NCI-H187 treated with DMSO at 0.1 percent for 48 hours (cell line): ENCODE measurements around the gene KCNJ14.
"Not testable (repeated sequence)": the region's sequence is repeated elsewhere in the genome, so short reads cannot be mapped to it uniquely, and the experiment has no call there.

Experiments
- DNase-seq: peaks from one replicate; lab custom pipeline; 2025; lab: John Stamatoyannopoulos, UW

KCNJ14 gene

DNA sequence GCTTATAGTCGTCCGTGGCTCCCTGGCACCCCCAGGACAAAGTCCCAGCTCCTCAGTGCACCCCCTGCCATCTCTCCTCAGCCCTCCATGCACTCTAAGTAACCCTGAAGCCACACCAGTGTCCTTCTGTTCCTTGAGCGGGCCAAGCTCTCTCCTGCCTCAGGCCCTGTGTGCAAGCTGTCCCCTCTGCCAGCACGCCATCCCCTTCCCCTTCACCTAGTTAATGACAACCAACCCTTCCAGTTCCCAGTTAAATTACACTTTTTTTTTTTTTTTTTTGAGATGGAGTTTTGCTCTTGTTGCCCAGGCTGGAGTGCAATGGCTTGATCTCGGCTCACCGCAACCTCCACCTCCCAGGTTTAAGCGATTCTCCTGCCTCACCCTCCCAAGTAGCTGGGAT is 33.1 kb downstream of the KCNJ14 start:
- DNase-seq, result not testable (repeated sequence)

DNA sequence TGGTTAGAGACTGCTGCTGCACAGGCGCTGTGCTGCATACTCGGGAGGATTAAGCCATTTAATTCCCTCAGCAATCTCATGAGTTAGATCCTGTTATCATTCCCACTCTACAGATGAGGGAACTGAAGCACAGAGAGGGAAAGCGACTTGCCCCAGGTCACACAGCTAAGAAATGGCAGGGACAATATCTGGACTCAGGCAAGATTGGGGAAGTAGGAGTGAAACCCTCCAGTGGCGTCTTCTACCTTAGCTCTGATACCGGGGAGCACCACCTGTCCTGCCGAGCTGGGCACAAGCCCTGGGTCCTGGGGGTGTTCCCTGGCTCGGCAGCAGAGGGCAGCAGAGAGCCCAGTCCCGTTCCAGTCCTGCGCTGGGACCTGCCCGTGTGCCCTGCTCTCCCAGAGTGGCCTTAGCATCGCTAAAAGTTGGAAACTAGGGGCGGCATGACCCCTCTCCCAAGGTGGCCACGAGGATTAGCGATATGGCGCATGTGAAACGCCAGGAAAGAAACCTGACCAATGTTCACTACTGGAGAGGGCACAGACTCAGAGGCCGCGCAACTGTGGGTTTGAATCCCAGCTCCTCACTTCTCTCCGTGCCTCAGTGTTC is 34.3 kb downstream of the KCNJ14 start:
- DNase-seq, result no peak

DNA sequence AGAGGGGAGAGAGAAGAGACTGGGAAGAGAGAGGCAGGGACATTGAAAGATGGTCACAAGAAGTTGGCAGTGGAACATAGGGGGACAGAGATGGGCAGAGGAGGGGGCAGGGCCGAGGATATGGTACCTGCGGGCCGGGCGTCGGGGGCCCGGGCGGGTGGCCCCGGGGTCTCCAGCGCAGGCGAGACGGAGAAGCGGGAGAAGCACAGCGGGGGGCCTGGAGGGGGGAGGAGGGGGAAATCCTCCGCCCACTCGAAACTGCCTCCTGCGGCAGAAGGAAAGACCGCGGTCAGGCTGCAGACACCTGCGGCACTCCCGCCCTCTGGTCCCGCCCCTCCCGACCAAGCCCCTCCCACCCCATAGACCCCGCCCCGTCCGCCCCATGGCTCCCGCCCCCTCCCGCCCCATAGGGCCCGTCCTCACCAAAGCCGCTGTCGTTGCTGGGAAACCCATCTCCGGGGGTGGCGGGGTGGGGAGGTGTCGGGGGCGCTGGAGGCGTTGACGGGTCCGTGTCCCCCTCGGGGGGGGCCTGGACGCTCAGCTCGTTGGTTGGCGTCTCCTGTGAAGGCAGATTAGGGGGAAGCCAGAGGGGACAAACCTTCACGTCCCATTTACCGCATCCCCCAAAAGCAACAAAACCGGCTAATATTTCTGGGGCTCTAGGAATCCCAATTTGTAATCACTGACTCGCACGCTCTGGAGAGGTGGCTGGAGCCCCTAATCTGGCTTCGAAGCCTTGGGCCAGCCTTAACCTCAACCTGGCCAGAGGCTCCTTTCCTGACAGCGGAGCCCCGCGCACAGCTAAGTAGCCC is 35.8 kb downstream of the KCNJ14 start:
- no peak for DNase-seq

DNA sequence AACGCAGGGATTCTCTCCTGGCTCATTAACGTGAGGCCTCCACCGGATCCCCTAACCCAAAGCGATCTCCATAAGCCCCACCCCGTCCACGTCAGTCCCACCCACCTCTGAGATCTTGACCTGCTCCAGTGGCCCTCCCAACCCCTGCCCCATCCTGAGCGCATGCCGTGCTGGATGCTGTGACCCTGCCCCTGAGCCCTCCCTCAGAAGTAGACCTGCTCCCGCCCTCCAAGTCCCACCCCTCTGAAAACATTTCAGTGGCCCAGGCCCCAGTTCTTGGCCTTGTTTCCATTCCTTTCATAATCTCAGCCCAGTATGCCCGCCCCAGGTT is 36.4 kb downstream of the KCNJ14 start:
- no peak for DNase-seq

DNA sequence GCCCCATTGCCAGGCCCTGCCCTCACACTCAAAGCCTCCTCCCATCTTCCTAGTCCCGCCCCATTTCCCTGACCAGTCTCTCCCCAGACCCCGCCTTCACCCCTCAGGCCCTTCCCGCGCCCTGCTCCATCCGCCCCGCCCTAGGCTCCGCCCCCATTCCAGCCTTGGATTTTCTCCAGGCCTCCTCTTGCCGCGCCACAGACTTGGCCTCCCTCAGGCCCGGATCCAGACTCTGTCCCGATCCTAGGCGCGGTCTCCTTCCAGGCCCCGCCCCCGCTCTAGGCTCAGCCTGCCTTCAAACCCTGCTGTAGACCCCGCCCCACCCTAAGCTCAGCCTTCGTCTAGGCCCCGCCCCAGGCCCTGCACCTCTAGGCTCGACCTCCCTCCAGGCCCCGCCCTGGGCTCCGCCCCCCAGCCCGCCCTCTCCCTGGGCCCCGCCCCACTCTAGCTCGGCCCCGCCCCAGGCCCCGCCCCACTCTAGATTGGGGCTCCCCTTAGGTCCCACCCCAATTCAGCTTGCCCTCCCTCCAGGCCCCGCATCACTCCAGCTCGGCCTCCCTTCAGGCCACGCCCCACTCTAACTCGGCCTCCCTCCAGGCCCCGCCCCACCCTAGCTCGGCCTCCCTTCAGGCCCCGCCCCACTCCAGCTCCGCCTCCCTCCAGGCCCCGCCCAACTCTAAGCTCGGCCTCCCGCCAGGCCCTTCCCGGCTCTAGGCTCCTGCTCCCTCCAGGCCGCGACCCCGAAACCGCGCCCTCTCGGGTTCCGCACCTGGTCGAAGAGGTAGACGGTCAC is 37.7 kb downstream of the KCNJ14 start:
- peak; percentile 98 for DNase-seq

DNA sequence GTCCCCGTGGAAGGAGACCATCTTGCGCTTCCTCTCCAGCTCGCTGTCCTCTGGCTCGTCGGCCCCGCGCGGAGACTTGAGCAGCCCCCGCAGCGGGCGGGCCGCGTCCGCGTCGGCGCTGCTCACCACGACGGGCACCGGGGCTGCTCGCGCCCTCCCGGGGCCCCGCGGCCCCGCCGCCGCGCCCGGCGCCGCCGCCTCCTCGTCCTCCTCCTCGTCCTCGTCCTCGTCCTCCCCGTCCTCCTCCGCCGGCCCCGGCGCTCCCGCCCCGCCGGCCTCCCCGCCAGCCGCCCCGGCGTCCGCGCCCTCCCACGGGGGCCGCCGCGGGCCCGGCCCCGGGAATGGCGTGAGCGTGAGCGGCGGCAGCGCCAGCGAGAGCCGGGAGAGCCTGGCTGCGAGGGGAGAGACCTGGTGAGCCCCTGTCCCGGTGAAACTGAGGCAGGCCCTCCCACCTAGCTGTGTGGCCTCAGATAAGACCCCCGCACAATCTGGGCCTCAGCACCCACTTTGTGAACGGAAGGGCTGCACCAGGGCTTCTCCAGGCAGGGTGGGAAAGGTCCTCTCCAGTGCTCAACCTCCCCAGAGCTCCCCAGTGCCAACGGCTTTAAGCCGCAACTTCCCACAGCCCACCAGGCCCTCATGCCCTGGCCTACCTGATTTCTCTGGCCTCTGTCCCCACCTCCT is 38.5 kb downstream of the KCNJ14 start:
- no peak for DNase-seq

DNA sequence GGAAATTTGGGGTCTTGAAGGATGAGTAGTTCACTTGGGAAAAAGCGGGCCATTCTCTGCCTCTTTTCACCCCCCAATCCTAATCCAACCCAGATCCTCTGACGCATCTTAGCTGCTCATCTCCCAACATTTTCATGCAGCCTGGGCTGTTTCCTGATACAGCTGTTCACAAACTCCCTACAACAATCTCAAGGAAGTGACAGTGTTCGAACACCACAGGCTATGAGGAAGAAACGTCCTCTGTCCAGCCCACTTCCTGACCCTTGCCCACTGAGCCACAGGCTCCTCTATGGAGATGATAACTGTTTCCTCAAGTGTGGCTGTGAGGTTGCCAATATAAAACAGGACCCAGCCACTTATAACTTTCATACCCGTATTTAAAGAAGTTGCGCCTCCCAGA is 40.0 kb downstream of the KCNJ14 start:
- DNase-seq, result no peak

DNA sequence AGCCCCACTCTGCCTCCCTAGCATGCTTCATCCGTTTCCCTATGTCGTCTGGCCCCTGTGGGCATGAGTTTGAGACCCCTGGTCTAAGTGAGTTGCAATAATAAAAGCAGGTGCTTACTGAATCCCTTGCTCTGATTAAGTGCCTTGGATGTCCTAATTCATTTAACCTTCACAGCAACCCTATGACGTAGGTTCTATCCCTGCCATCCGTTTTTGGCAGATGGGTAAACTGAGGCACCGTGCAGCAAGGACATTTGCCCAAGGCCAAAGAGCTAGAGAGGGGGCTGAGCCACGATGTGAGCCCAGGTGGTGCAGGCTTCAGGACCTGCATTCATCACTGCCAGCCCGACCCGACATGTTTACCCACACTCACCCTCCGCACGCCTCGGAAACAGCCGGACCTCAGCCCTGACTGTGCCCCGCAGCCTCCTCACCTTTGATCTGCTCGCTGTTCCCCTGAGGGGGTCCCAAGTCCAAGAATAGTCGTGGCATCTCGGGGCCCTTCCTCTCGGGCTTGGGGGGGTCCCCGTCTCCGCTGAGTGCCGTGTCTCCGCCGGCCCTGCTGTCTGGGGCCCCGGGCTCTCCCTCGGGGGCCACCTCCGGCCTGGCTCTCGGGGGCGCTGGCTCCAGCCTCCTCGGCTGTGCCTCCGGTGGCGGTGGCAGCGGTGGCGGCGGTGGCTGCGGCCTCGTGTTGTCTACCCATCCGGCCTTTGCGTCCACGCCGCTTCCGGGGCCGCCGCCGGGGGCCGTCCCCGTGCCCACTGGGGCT is 41.8 kb downstream of the KCNJ14 start:
- no peak for DNase-seq

DNA sequence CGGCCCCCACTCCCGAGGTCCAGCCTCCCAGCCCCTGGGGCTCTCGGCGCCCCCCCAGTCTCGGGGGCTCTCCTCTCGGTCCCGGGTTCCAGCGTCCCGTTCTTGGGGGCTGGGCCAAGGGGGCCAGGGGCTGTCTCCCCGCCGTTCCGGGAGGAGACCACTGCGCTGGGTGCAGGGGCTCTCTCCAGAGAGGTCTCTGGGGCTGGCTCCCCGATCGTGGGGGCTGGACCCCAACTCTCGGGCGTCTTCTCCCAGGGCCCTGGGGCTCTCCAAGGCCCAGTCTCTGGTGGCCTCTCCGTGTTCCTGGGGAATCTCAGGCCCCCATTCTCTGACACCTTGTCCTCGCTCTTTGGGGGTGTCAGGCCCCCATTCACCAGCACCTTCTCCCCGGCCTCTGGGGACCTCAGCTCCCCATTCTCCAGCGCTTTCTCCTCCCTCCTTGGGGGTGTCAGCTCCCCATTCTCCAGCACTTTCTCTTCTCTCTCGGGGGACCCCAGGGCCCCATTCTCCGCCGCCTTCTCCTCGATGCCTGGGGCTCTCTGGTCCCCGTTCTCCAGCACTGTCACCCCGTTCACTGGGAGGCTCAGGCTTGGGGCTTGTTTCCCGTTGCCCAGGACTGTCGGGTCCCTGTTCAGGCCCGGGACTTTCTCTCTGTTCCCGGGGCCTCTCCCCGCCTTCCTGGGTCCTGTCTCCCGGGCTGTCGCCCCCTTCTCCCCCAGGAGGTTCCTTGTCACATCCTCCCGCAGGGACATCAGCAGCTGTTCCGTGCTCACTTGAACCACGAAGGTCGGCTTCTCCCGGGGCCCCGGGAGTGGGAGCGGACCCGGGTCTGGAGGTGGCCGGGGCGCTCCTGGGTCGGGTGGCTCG is 42.6 kb downstream of the KCNJ14 start:
- no peak for DNase-seq

DNA sequence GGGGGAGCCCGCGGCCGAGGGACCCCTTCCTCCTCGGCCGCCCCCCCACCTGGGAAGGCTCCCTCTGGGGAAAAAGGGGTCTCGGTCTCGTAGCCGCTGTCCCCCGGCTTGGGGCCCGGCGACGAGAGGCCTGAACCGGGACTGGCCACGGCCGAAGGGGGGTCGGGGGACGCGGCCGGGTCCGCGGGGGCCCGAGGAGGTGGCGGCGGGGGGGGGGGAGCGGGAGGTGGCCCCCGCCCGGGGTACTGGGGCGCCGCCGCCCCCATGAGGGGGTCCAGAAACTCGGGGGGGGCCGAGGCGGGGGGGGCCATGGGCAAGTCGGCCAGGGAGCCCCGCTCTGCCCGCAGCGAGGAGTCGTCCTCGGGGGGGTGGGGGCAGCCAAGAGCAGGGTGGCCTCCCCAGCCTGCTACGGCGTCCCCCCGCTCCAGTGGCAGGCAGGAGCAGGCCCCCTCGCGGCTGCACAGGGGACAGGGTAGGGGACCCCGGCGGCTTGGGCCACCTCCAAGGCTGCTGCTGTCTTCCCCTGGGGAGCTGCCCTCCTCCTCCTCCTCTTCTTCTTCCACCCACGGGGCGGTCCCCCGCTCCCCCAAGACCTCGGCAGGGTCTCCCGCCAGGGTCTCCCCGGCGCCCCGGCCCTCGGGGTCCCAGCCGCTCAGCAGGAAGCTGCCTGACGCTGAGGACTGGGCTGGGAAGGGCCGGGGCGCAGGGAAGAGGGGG is 43.4 kb downstream of the KCNJ14 start:
- DNase-seq, result no peak

DNA sequence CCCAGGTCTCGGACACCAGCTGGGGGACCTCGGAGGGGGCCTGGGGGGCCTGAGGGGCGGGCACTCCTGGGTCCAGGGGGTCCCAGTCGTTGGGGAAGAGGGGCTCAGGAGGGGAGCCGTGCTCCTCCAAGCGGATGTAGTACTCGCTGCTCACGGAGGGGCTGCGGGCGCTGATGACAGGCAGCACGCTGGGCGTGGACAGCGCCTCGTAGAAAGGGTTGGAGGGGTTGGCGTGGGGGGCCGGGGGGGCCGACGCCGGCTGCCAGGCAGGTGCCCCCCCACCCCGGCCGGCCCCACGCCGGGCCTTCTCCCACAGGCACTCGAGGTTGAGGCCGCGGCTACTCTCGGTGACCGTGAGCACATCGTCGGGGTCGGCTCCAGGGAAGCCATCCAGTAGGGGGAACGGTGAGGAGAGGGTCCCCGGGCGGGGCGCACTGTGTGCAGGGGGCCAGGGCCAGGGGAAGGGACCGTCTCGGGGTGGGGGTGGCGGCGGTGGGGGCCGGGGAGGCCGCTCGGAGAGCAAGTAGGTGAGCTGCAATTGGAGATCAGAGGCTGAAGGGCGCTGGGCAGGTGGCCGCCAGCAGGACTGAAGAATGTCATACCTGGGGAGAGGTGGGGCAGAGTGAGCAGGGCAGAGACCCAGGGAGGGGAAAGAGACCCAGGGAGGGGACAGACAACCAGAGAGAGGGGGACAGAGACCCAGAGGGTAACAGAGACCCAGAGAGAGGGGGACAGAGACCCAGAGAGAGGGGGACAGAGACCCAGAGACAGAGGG is 44.1 kb downstream of the KCNJ14 start:
- no peak for DNase-seq

DNA sequence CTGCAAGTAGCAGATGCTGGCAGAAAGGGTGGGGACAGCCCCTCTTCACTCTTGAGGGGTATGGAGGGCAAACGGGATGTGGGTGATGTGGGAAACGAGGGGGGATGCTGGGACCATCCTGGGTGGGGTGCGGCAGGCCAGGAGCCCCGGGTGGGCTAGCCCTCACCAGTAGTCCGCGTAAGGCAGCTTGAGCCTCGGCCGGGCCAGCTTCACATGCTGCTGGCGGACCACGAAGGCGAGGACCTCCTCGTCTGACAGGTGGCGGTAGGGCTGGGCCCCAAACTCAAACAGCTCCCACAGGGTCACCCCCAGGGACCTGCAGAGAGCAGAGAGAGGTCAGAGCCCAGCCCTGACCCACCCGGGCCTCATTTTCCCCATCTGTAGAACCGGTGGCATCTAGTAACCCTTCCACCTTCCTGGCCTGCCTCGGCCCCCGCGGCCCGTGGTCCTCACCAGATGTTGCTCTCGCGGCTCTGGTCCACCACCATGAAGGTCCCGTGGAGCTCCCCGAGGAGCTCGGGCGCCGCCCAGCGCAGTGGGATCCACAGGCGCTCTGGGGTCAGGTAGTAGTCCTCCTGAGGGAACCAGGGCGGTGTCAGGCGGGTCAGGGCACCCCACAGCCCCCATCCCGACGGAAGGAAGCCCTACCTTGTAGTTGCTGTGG is 45.6 kb downstream of the KCNJ14 start:
- DNase-seq, result no peak

DNA sequence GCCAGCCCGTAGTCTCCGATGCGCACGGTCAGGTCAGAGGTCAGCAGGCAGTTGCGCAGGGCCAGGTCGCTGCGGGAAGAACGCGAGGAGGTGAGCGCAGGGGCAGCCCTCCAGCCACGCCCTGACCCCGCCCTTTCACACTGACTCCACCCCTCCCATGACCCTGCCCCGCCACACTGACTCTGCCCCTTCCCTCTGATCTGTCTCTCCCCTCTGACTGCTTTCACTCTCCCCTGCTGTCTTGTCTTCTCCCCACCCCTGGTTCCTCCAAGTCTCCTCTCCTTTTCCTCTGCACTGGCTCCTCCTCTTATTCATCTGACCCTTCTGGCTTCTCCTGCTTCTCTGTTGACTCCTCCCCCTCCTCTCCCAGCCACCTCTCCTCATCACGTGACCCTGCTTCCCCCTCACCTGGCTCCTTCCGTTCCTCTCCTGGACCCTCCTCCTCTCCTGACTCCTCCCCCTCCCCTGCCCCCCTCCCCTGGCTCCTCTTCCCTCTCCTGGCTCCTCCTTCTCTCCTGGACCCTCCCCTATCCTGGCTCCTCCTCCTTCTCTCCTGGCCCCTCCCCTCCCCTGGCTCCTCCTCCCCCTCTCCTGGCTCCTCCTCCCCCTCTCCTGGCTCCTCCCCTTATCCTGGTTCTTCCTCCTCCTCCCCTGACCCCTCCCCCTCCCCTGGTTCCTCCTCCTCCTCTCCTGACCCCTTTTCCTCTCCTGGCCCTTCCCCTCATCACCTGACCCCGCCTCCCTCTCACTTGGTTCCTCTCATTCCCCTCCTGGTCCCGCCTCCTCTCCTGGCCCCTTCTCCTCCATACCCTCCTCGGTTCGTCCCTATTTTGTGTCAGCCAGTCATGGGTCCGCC is 46.3 kb downstream of the KCNJ14 start:
- DNase-seq, result peak; percentile 100

DNA sequence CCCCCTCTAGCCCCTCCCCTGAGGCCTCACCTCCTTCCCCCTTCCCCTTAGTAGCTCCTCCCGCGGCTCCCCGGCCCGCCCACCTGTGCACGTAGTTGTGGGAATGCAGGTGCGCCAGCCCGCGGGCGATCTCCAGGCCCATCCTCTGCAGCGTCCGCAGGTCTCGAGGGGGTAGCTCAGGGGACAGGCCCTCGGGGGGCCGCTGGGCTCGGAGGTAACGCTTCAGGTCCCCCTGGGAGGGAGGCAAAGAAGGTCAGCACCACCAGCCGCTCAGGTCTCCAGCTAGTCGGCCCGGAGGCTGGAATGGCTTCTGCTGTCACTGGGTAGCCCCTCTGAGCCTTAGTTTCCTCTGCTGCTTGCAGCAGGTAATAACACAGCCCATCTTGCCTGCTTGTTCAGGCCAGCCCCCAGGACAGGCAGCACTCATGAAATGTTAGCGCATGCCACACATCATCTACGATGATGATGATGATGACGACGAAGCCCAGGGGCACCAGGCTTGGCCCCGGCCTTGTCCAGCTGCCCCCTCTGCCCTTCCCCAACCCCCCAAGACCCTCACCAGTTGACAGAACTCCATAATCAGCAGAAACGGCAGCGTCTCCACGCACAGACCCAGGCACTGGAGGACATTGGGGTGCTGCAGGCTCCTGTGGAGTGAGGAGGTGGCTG is 47.1 kb downstream of the KCNJ14 start:
- no peak for DNase-seq

DNA sequence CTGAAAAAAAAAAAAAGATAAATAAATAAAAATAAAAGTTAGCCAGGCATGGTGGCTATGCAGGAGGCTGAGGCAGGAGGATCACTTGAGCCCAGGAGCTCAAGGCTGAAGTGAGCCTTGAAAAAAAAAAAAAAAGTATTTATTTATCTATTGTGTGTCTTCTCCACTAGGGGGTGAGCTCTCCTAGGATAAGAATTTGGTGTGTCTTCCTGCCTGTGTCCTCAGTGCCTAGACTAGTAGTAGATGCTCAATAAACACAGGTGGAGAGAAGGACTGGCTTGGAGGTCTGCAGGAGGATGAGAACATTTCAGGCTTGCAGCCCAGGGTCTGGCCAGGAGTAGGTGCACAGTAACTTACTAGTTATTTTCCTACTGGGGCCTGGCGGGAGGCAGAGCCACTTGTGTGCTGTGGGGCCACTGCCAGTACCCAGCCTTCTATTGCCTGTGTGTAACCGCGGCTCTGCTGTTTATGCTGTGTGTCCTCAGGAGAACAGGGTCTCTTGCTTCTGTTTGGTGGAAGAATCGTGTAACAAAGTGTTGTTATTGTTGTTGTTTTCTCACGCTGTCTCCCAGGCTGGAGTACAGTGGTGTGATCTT is 50.9 kb downstream of the KCNJ14 start:
- no peak for DNase-seq

DNA sequence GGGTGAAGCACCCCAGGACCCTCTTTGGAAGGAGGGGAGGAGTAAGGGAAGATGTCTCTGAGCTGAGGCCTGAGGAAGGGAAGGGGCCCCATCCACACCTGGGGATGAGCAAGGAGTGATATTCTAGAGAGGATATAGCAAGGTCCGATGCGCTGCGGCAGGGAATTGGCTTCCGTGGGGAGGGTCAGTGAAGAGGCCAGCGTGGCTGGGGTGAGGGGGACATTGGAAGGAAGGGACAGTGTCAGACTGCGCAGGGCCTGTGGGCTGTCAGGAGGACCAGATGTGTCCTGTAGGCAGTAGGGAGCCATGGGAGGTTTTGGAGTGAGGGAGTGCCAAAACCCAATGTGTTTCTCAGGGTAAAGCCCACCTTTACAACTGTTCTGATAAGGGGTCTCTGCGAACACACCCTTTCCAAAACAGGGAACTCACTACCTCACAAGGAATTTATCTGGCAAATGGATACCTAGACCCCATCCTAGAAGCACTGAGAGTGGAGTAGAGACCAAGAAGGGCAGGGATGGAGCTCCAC is 52.6 kb downstream of the KCNJ14 start:
- no peak for DNase-seq
